COR-L47 (cell line): ENCODE measurements around the gene KCNH6.
A peak's percentile ranks its signal among the peaks of the same experiment; 100 is the strongest.

Experiments
- DNase-seq: peaks from one replicate; lab custom pipeline; 2025; lab: John Stamatoyannopoulos, UW

KCNH6 gene

DNA sequence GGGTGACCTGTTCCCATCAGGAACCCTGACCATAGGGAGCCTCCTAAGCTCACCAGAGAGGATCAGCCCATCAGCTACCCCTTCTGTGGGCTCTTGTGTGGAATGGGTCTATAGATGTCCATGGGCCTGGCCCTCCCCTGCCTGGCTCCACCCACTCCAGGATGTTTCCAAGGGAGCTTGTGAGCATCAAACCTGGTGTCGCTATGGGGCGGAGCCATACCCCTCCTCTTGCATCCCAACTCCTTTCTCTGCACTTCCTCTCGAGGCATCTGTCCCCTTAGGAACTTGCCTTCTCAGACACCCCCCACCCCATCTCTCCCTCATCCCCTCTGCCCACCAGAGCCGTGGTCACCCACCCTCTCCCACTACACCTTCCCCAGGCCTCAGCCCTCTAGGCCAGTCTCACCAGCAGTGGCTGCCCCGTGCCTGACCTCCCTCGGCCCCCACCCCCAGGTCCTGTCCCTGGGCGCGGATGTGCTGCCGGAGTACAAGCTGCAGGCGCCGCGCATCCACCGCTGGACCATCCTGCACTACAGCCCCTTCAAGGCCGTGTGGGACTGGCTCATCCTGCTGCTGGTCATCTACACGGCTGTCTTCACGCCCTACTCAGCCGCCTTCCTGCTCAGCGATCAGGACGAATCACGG, 10.4 kb downstream of the KCNH6 start:
- no peak for DNase-seq

DNA sequence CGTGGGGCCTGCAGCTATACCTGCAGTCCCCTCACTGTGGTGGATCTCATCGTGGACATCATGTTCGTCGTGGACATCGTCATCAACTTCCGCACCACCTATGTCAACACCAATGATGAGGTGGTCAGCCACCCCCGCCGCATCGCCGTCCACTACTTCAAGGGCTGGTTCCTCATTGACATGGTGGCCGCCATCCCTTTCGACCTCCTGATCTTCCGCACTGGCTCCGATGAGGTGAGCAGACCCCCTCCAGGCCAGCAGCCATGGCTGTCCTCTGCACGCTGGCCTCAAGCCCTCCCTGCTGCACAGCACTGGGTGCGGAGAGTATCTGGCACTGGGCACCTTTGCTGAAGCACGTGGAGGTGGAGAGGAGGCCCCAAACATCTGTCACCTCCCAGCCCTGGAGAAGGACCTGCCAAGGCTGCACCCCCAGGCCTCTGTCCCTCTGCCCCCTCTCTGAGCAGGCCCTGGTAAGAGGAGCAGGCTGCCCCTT, 11.0 kb downstream of the KCNH6 start:
- no peak for DNase-seq

DNA sequence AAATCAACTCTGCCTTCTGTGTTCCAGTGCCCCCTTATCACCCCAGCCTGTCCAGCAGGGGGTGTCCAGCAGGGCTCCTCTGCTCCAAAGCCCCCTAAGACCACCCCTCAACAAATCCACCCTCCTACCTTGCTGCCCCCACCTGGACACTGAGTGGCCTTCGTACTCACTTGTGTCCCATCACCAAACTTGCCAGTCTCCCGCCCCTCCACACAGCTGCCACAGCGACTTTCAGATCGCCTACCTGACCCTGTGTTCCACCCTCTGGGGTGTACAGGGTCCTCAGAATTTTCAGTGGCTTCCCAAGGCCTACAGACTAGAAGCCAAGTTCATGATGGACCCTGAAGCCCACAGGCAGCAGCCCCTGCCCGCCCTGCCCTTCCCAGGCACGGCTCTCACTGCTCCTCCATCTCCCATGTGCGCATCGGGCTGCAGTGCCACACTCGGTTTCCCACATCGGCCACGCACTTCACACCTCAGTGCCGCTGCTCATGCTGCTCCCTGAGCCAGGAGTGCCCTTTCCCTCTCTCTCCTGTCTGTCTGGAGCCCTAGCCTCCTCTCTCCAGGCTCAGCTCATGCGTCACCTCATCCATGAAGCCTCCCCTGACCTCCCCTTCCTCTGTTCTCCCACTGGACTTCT, 11.8 kb downstream of the KCNH6 start:
- no peak for DNase-seq

DNA sequence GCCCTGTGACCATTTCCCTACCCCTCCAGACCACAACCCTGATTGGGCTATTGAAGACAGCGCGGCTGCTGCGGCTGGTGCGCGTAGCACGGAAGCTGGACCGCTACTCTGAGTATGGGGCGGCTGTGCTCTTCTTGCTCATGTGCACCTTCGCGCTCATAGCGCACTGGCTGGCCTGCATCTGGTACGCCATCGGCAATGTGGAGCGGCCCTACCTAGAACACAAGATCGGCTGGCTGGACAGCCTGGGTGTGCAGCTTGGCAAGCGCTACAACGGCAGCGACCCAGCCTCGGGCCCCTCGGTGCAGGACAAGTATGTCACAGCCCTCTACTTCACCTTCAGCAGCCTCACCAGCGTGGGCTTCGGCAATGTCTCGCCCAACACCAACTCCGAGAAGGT, 12.5 kb downstream of the KCNH6 start:
- DNase-seq = no peak

DNA sequence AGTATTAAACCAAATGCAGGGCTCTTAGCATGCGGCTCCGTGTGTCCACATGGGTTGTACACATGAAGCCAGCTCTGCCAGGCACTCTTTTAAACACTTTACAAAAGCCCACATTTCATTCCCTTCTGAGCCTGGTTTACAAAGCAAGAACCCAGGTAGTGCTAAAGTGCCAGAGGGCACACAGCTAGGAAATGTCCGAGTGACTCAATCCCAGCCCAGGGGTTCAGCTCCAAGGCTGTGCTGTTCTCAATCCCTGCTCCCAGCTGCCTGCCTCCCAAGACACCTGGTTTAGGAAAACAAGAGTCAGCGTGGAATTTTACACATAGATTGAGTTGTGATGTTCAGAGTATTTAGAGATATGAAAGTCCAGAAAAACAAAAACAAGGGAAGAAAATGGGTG, 13.8 kb downstream of the KCNH6 start:
- no peak for DNase-seq

DNA sequence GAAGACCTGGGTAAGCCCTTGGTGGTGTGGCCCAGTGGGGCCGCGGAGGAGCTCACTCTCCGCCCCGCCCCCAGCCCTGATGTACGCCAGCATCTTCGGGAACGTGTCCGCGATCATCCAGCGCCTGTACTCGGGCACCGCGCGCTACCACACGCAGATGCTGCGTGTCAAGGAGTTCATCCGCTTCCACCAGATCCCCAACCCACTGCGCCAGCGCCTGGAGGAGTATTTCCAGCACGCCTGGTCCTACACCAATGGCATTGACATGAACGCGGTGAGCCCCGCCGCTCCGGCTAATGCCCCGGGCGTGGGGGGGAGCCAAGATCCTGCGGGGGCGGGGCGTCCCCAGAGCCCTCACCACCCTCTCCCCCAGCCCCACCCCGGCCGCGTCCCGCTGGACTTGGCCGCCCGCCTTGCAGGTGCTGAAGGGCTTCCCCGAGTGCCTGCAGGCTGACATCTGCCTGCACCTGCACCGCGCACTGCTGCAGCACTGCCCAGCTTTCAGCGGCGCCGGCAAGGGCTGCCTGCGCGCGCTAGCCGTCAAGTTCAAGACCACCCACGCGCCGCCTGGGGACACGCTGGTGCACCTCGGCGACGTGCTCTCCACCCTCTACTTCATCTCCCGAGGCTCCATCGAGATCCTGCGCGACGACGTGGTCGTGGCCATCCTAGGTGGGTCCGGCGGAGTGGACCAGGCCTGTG, 15.0 kb downstream of the KCNH6 start:
- no peak for DNase-seq

DNA sequence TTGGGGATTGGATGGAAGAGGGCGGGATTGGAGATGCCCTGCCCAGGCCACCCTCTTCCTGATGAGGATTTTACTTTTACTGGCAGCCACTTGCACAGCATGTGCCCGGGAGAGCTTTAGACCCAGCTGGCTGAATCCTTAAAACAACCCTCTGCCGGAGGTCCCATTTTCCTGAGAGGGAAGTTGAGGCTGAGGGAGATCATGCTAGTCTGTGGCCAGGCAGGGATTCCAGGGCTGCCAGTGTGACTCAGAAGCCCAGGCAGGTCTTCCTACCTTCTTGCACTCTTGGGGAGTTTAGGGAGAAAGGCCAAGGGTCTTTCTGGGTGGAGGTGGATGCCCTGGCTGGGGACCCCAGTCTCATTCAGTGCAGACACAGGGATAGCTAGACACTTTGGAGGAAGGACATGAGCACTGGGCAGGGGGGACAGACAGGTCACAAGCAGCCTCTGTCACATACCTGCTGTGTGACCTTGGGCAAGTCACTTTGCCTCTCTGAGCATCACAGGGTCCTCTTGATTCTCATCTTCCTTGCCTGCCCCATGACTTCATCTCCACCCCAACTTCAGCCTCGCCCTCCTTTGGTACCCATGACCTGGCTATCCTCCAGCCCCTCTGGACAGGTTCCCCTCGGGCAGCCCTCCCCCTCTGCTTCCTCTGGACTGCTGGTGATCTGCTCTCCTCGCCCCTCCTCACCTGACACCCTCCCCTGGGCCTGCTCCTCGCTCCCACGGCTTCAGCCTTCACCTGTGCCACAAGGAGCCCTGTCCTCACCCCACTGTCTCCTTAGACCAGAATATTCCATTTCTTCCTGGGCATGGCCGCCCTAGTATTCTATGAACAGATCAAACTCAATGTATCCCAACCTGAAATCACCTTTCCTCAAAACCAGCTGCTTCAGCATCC, 15.8 kb downstream of the KCNH6 start:
- no peak for DNase-seq

DNA sequence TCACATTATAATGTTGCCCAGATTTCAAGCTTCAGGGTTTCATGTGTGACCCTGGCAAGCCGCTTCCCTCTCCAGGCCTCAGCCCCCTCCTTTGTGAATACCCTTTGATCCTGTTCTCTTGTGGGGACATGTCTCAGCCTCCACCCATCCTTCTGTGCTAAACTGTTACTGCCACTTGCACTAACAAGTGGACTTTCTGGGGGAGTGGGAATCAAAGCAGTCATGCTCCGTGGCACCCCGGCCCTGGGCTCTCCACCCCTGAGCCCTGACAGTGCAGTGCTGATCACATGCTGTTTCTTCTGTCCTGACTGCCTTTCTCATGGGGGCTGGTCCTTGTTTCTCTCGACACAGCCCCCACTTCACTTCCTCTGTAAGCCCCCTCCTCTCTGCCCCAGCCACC, 17.4 kb downstream of the KCNH6 start:
- DNase-seq = no peak

DNA sequence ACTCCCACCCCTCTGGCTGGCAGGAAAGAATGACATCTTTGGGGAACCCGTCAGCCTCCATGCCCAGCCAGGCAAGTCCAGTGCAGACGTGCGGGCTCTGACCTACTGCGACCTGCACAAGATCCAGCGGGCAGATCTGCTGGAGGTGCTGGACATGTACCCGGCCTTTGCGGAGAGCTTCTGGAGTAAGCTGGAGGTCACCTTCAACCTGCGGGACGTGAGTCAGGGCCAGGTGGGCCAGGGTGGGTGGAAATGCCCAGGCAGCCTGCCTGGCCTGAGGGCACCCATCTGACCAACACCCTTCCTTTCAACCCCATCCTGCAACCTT, 19.0 kb downstream of the KCNH6 start:
- no peak for DNase-seq

DNA sequence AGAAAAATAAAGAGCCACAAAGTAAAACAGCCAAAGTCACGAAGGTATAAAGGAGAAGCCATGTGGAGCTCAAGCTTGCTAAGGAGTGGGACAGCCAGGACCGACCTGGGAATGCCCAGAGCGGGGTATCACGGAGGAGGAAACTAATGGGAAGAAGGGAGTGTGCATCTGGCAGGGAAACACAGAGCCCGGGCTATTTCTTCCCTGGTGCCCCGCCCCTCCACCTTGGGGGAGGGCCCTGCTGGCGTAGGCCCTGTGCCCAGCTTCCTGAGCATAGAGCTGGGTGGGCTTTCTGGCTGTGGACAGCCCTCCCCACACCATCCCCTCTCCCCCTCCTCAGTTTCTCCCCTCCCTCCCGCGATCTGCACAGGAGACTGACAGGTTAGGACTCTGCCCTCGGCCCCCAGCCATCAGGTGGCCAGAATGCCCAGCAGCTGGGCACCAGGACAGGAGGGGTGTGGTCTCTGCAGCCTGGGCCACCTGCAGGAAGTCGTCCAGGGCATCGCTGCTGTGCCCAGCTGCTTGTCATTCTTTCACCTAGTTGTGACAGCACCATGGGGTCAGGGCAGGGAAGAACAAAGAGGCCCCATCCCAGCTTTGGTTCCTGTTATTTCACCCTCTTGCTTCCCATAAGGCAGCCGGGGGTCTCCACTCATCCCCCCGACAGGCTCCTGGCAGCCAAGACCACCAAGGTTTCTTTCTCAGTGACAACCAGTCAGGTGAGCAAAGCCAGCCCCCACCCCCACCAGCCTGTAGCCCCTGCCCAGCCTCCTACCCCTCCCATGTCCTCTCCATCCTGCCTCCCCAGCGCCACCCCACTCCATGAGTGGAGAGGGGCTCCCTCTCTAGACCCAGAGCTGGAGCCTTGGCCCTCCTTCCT, 20.0 kb downstream of the KCNH6 start:
- peak; percentile 43 for DNase-seq

DNA sequence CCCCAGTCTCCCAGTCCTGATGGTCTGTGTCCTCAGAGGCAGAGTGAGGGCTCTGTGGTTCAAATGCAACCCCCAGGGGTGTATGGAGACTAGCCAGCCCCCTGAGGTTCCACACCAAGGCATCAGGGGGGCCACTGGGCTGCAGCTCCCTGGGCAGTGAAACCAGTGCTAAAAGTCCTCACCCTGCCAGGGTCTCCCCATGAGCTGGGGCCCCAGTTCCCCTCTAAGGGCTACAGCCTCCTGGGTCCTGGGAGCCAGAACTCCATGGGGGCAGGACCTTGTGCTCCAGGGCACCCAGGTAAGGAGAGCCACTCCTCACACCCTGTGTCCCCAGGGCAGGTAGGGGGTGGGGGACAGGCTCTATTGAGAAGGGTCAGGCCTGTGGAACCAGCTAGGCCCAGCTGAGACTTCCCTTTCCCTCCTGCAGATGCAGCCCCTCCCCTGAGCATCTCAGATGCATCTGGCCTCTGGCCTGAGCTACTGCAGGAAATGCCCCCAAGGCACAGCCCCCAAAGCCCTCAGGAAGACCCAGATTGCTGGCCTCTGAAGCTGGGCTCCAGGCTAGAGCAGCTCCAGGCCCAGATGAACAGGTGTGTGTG, 20.8 kb downstream of the KCNH6 start:
- no peak for DNase-seq

DNA sequence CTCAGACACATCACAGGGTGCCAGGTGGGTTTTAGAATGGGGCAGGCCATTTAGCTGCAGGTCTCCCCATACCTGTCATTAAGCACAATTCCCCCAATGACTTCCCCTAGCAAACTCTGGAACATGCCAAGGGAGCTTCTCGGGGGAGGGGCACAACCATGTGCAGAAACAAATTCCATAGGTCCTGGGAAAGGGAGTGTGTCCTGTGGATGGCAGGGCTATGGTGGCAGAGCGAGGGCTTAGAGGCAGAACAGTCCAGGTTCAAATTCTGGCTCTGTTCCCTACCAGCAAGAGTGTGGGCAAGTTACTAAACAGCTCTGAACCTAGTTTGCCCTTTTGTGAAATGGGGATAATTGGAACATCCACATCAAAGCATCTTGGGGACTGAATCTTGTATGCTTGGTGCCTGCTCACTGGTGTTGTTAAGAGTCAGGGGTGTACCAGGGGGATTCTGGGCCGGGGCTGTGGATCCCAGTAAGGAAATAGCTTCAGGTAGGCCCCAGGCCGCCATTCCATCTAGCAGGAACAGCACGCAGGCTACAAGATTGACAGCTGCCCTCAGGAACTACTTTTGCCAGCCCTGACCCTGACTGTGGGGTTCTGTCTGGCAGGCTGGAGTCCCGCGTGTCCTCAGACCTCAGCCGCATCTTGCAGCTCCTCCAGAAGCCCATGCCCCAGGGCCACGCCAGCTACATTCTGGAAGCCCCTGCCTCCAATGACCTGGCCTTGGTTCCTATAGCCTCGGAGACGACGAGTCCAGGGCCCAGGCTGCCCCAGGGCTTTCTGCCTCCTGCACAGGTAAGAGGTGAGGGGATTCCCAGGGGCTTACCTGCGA, 21.5 kb downstream of the KCNH6 start:
- no peak for DNase-seq

DNA sequence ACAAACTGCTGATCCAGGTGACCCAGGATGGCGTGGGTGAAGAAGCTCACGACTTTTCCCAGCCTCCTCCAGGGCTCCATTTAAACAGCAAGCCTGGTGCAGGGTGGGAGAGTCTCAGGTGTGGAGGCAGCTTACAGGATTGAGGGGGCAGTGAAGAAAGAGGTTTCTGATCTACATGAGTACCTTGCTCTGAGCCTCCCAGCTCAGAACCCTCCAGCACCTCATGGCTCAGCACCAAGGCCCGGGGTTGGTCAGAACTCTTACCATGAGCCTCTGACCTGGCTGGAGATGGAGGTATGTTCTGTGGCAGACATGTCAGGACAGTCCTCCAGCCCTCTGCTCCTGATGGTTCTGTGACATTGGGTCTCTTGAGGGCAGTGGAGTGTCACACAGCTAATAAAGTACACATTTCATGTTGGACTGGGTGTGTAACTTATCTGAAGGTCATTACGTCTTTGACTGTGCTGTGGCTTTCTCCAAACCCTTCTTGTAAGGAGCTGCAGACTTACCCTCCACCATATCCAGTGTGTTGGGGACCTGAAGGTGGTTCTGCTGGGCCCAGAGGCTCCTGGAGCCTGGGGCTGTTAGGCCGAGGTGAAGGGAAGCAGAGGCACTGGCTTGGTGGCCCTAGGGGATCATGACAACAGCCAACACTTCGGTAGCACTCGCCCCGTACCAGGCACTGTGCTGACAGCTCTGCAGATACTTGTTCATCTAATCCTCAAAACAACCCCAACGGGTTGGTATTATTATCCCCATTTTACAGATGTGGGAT, 23.3 kb downstream of the KCNH6 start:
- DNase-seq = no peak

DNA sequence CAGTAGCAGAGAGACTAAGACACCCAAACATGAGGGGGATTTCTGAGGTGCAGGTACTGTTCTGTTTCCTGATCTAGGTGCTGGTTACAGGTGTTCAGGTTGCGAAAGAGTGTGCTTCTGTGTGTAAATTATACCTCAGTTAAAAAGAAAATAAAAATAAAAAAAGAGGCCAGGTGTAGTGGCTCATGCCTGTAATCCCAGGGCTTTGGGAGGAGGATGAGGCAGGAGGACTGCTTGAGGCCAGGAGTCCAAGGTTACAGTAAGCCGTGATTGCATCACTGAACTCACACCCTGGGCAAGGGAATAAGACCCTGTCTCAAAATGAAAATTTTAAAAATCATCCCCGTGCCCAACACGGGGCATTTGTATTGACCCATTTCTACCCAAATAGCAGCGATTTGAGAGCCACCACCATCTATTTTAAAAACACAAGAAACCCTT, 23.9 kb downstream of the KCNH6 start:
- no peak for DNase-seq

DNA sequence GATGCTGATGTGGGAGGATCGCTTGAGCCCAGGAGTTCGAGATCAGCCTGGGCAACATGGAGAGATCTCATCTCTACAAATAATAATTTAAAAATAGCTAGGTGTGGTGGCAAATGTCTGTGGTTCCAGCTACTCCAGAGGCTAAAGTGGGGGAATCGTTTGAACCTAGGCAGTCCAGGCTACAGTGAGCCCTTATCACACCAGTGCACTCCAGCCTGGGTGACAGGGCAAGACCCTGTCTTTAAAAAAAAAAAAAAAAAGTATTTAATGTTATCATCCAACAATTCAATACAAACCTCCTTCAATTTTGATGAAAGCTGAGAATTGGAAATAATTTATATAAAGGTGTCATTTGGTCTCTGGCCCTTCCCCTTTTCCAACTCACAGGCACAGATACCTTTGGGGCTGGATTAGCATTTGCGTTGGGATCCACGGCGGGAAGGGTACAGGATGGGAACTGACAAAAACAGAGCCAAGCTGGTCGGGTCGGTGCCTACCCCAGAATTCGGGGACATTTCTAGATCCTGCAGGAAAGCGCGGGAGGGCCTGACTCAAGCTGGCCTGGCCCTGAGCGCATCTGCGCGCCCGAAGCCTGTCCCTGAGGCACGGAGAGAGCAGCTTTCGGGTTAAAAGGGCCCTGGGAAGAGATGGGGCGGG, 26.3 kb downstream of the KCNH6 start:
- no peak for DNase-seq

DNA sequence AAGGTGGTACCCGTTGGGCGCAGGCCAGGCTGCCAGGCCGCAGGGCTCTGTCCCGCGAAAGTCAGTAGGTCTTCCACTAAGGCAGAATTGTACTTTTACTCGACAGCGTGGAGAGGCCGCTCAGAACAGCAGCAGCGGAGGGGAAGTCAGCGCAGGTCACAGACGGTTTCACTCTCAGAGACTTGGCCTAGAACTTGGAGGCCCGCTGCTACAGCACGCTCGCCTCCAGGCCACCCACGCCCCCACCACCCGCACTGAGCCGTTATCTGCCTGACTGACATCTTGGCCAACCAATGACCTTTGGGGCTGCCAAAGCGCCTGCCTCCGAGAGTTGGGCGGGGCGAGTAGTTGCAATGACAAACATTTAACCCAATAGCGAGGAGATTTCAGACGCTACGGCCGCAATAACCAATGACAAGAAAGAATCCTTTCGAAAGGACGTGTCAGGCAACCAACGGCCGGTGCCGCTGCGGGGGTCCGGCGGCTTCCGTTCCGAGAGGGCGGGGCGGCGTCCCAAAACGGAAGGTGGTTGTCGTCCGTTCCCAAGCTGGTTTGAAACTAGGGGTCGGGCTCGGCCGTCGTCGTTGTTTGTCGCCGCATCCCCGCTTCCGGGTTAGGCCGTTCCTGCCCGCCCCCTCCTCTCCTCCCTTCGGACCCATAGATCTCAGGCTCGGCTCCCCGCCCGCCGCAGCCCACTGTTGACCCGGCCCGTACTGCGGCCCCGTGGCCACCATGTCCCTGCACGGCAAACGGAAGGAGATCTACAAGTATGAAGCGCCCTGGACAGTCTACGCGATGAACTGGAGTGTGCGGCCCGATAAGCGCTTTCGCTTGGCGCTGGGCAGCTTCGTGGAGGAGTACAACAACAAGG, 27.0 kb downstream of the KCNH6 start, which contains the start of gene DCAF7:
Gene DCAF7, plus strand, starts transcription at position 532 of the 871 bp plus-strand sequence. Its CDS starts 201 bp downstream, at position 733.
- peak; percentile 100 for DNase-seq

DNA sequence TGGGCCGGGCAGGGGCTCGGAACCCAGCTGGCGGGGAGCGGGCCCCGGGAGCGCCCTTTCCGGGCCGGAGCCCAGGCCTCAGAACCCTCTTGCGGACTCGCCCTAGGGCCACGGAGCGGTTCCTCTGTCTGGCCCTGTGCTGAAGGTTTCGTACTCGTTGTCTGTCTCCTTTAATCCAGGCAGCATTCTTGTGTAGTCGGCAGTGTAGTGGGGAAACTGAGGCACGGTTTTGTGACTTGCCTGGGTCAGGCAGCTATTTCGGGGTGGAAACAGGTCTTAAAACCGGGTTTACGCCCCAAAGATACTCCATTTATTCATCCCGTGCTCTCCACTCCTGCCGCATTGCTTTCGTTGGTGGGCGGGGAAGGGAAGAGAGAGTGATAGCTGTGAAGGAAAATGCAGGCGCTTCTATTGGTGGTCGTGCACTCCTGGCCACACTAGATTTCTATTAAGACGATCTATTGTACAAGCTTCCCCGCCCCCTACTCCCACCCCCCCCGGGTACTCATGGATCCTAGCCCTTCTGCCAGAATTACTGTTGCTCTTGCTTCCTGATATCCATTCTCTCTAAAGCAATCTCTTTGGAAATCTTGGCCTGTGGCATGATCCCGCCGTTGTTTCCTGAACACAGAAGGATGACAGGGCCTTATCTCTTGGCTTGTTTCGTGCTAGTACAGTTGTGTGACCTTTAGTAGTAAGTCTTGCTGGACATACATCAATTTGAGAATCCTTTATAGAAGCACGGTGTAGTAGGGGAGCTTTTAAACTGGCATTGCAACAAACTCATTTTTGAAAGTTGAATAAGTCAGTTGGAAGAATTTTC, 27.9 kb downstream of the KCNH6 start:
- peak; percentile 30 for DNase-seq
